HG03378 (cell line): ENCODE measurements around the gene LPP.

Source experiments
- ATAC-seq: cut with Tn5 transposase; IDR thresholded peaks from one replicate; pipeline ENCODE4 v1.9.1; 2021; ENCODE audit warnings: mild to moderate bottlenecking, moderate library complexity; ENCODE audit not compliant: unreplicated experiment

The LPP gene

GRCh38 chr3:188759336-188760005, 605.5 kb downstream of the LPP start:
- ATAC-seq, result no peak

DNA sequence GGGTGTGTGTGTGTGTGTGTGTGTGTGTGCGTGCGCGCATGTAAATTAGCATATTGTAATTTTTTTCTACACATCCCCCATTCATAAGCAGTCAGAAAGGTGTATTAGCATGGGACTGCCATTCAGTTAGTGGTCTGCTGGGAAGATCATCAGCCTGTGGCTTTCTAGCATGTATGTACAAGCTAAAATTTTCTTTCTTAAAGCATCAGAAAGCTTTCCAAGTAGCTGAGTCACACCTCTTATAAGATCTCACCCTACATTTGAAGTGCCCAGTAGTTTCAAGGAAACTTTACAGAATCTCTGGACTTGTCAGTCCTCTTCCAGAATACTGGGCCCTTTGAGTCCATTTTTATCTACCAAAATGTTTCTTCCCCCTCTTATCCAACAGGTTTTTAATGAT, 606.5 kb downstream of the LPP start:
- ATAC-seq, result no peak

DNA sequence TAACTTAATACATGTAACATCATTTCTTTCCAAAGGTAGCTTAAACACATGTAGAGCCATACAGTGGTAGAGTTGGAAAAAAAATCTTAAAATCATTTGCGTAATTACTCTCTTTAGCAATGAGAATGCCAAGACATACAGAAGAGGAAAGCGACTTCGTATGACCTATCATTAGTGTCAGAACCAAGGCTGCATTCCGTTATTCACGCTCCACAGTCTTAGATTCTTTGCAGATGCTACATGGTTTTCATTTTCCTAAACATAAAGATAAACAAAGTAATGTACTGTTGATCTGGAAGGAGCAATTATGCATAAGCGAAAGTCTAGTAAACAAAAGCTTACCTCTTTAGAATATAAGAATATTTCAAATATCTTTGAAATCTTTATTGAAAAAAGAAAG, 607.5 kb downstream of the LPP start:
- ATAC-seq, result no peak

DNA sequence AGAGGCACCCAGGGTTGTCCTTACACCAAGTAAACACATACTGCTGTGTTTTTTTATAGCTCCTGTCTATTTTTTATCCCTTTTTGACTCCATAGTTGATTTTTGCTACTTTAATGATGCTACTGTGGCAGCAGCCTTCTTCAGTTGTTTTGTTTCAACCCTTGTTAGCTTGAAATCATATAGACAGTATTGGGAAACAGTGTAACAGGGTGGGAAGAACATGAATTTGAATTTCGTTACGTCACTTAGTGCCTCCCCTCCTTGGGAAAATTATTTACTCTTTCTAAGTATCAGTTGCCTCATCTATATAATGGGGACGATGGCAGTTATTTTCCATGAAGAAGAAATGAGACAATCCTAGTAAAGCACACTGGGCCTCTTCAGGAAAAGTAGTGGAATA, 608.0 kb downstream of the LPP start:
- no peak for ATAC-seq

DNA sequence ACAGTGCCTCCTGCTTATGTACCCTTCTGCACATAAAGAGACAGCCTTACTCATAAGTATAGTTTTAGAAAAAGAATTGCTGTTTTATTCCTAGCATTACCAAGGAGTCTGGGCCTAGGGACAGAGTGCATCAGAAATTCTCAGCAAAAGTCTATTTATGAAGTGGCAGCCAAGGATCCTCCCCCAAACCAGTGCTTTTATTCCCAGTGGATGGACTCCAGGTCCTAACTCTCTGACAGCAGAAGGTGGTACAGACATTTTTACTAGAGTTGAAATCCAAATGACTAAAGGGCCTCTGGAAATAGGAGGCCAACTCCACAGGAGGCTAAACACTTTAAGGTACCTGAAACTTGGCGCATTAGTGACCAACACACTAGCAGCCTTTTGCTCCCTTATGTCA, 610.7 kb downstream of the LPP start:
- ATAC-seq, result no peak

DNA sequence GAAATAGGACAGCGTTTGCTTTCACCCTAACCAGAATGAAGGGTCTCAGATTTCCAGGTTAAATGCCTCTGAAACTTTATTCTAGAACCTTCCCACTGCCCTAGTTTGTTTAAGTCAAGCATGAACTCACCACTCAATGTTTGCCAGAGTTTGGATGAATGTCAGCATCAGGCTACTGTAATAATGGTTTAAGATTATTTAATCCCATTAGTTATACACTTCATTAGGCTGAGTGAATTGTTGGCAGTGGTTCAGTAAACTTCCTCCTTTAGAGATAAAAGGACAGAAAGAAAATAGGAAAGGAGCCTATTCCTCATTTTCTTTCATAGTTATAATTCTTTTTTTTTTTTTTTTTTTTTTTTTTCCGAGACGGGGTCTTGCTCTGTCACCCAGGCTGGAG, 615.9 kb downstream of the LPP start:
- ATAC-seq, result no peak

DNA sequence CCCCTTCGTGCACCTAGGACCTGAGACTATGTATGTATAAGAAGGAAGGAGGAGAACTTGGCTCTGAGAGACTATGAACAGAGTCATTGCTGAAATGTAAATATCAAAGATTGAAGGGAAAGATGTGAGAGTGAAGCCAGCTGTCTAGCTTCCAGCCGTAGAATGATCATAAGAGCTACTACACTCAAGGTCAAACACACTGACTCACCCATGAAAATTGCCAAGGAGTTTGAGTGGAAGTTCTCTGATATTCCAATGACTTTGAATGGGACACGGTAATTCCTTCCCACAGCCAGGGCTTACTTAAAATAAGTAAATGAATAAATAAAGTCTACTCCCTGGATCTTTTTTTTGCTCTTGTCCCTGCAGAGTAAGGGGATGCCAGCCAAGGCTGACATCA, 618.9 kb downstream of the LPP start:
- no peak for ATAC-seq

GRCh38 chr3:188775412-188775811, 621.5 kb downstream of the LPP start:
- ATAC-seq, result no peak

DNA sequence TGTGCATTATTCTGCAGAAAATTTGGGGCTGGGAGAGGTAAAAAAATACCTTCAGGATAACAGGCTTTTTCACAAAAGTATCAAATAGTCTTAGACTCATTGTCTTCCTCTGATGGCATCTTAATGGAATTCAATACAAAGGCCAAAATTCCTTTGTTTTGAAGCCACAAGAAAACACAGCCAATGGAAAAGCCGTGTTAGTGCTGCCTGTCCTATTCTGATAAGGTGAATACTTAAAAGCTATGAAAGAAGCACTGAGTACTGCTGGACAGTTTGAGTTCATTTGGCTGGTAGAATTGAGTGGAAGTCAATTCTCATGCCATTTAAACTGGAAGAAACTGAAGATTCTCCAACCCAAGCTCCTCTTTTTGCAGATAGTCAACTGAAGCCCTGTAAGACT, 622.5 kb downstream of the LPP start:
- ATAC-seq, result no peak

GRCh38 chr3:188778091-188778852, 624.3 kb downstream of the LPP start:
- no peak for ATAC-seq

GRCh38 chr3:188779281-188779980, 625.5 kb downstream of the LPP start:
- no peak for ATAC-seq

GRCh38 chr3:188780193-188781147, 626.5 kb downstream of the LPP start:
- ATAC-seq, result no peak

- no peak for ATAC-seq
Measured at GRCh38 chr3:188782613-188783124, 628.7 kb downstream of the LPP start.

DNA sequence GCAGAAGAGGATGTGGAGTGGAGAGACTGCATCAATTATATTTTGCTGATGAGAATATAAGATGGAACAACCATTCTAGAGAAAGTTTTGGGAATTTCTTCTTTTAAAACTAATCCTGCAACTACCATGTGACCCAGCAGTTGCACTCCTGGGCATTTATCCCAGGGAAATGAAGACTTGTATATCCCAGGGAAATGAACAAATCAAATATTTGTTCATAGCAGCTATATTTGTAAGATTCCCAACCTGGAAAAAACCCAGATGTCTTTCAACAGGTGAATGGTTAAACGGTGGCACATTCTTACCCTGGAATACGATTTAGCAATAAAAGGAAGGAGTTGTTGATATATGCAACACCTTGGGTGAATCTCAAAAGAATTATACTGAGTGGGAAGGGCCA, 632.5 kb downstream of the LPP start:
- ATAC-seq, result no peak

GRCh38 chr3:188788621-188789081, 634.7 kb downstream of the LPP start:
- no peak for ATAC-seq

DNA sequence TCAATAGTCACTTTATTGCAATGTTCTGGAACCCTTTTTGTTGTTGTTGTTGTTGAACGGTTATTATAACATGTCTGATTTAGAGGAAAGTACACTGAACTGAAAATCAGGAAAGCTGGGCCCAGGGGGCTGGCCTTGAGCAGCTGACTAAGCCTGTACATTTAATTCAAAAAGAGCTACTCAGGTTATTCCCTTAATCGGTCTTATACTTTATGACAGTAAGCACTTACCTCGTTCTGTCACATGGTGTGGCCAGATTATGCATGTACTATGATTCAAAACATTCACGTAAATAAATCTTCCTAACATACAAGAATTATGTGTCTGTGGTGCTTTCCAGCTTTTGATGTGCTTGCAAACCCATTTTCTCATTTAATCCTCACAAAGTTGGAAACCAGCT, 635.3 kb downstream of the LPP start:
- ATAC-seq, result no peak

- ATAC-seq, result no peak
Measured at GRCh38 chr3:188791311-188791710, 637.4 kb downstream of the LPP start.

- no peak for ATAC-seq
Measured at GRCh38 chr3:188792793-188793192, 638.8 kb downstream of the LPP start.

- ATAC-seq, result peak; percentile 75
Measured at GRCh38 chr3:188796122-188796631, 642.2 kb downstream of the LPP start.

GRCh38 chr3:188797045-188797444, 643.1 kb downstream of the LPP start:
- ATAC-seq, result no peak
